Measurements from ENCODE around the gene CNNM1. TPM values are rescaled to one million over a fixed set of nuclear protein-coding genes. Genes with fewer than 3 reads are reported as not detected.

CNNM1 gene
- total and polyA plus RNA-seq, 8 donors: 0.53 to 1.6 (median 1.3) TPM

- no peaks in the 10 kb centered on the region for H3K4me1 ChIP-seq
- H3K36me3 ChIP-seq: no peaks in the 10 kb centered on the region
- H3K9me3 ChIP-seq: no peaks in the 10 kb centered on the region
- no peak for TF ChIP-seq CTCF (IDR thresholded peaks at IDR 0.05)
- ATAC-seq: no peak
- FAIRE-seq: no peak
- intact Hi-C loops (cut with DNase I): no loop called here
- no peak overlapping the region for H3K27ac ChIP-seq
- no peak for DNase-seq
- 80 to 85% methylated on average over 3 of the region's 3 CpGs for WGBS, 2 donors
- no peaks in the 10 kb centered on the region for H3K27me3 ChIP-seq
- H3K4me3 ChIP-seq: no peak overlapping the region
Measured at GRCh38 chr10:99369551-99369950, 40.4 kb downstream of the CNNM1 start.

GRCh38 chr10:99370993-99371392 lies 41.8 kb downstream of the CNNM1 start:
- peak in 3 of 4 donors; percentile 66 to 74 (median 70) for ATAC-seq
- no peak for DNase-seq
- WGBS, 2 donors: 17 to 25% methylated on average over 2 of the region's 2 CpGs
- Histone ChIP-seq H3K27me3 (no peaks in the 10 kb centered on the region), H3K4me3 (no peak overlapping the region), H3K4me1 (no peaks in the 10 kb centered on the region), H3K9me3 (no peaks in the 10 kb centered on the region), H3K36me3 (no peaks in the 10 kb centered on the region), H3K27ac (no peak overlapping the region)
- peak in 2 of 4 donors; percentile 24 to 37 for TF ChIP-seq CTCF (IDR thresholded peaks at IDR 0.05)
- intact Hi-C loops (cut with DNase I): no loop called here
- no peak for FAIRE-seq

- no peaks in the 10 kb centered on the region for H3K9me3 ChIP-seq
- no peaks in the 10 kb centered on the region for H3K27me3 ChIP-seq
- intact Hi-C loops (cut with DNase I): no loop called here
- H3K4me3 ChIP-seq: no peak overlapping the region
- H3K36me3 ChIP-seq: no peaks in the 10 kb centered on the region
- H3K4me1 ChIP-seq: no peaks in the 10 kb centered on the region
- no peak overlapping the region for H3K27ac ChIP-seq
- whole genome bisulfite sequencing, 2 donors: 65 to 75% methylated on average over 9 of the region's 9 CpGs
- ATAC-seq: no peak
- TF ChIP-seq CTCF (IDR thresholded peaks at IDR 0.05): no peak
- no peak for DNase-seq
- no peak for FAIRE-seq
Measured at GRCh38 chr10:99372546-99373271, 43.6 kb downstream of the CNNM1 start.

GRCh38 chr10:99374526-99374925 lies 45.4 kb downstream of the CNNM1 start:
- DNase-seq (no peak), ATAC-seq (no peak), FAIRE-seq (no peak)
- no peaks in the 10 kb centered on the region for H3K4me1 ChIP-seq
- no peak overlapping the region for H3K4me3 ChIP-seq
- WGBS, 2 donors: 66 to 81% methylated on average over 2 of the region's 2 CpGs
- no peaks in the 10 kb centered on the region for H3K9me3 ChIP-seq
- no peaks in the 10 kb centered on the region for H3K36me3 ChIP-seq
- no peak overlapping the region for H3K27ac ChIP-seq
- H3K27me3 ChIP-seq: no peaks in the 10 kb centered on the region
- TF ChIP-seq CTCF (IDR thresholded peaks at IDR 0.05): no peak
- intact Hi-C loops (cut with DNase I): no loop called here

- H3K4me1 ChIP-seq: no peaks in the 10 kb centered on the region
- DNase-seq (no peak), FAIRE-seq (no peak), ATAC-seq (no peak)
- no peaks in the 10 kb centered on the region for H3K27me3 ChIP-seq
- TF ChIP-seq CTCF (IDR thresholded peaks at IDR 0.05): no peak
- WGBS, 2 donors: 70 to 79% methylated on average over 3 of the region's 3 CpGs
- H3K36me3 ChIP-seq: no peaks in the 10 kb centered on the region
- intact Hi-C loops (cut with DNase I): no loop called here
- no peaks in the 10 kb centered on the region for H3K9me3 ChIP-seq
- H3K4me3 ChIP-seq: no peak overlapping the region
- no peak overlapping the region for H3K27ac ChIP-seq
Measured at GRCh38 chr10:99374972-99375371, 45.8 kb downstream of the CNNM1 start.
